LNCaP clone FGC (cell line): ENCODE data around the gene GPR162.

Experiments used
- DNase-seq: peaks from one replicate; pipeline ENCODE4 v3.0.0-alpha.2; 2011; ENCODE audit warnings: low read depth
- H3K4me3 ChIP-seq: 2 replicates; pipeline ENCODE4 v1.5.1; 2011; ENCODE audit warnings: mild to moderate bottlenecking, low read depth, low read length, control low read depth
- TF ChIP-seq, protein P1 (sequence below): IDR thresholded peaks from 2 replicates; pipeline ENCODE4 v1.5.1; 2012; ENCODE audit warnings: mild to moderate bottlenecking; ENCODE audit not compliant: control insufficient read depth, insufficient read depth; ENCODE audit errors: extremely low read depth

The GPR162 gene

DNA sequence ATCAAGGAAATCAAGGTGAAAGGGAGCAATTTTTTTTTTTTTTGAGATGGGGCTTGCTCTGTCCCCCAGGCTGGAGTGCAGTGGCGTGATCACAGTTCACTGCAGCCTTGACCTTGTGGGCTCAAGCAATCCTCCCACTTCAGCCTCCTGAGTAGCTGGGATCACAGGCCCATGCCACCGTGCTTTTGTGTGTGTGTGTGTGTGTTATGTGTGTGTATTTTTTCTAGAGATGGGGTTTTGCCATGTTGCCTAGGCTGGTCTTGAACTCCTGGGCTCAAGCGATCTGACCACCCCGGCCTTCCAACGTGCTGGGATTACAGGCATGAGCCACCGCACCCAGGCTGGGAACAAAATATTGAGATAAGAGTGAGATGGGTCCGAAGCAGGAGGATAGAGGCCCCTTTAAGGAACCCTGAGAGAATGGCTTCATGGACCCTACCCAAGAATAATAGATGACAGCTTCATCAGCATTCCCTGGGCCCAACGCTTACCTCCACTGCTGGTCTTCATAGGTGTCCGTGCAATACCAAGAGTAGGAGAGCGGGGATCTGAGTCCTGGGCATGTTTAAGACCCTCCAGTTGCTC, 28.4 kb downstream of the GPR162 start:
- DNase-seq = no peak
- TF ChIP-seq, protein P1, sequence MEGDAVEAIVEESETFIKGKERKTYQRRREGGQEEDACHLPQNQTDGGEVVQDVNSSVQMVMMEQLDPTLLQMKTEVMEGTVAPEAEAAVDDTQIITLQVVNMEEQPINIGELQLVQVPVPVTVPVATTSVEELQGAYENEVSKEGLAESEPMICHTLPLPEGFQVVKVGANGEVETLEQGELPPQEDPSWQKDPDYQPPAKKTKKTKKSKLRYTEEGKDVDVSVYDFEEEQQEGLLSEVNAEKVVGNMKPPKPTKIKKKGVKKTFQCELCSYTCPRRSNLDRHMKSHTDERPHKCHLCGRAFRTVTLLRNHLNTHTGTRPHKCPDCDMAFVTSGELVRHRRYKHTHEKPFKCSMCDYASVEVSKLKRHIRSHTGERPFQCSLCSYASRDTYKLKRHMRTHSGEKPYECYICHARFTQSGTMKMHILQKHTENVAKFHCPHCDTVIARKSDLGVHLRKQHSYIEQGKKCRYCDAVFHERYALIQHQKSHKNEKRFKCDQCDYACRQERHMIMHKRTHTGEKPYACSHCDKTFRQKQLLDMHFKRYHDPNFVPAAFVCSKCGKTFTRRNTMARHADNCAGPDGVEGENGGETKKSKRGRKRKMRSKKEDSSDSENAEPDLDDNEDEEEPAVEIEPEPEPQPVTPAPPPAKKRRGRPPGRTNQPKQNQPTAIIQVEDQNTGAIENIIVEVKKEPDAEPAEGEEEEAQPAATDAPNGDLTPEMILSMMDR = no peak

DNA sequence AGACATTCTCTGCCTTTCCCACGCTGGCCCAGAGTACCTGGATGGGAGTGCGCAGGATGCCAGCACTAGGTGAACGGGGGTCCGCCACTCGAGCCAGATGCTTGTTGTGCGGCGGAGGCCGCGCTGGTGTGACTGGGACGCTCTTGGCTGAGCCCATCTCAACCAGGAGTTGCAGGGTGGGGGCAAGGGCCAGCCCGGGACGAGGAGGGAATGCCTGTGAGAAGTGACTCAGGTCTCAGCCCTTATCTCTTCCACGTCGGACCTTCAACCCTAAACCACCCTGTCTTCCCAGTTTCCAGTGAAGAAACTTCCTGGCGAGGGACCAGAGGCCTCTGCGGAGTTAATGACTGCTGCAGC, 29.2 kb downstream of the GPR162 start:
- DNase-seq = no peak
- TF ChIP-seq, protein P1 = no peak
- peak overlapping the region; percentile 88 for H3K4me3 ChIP-seq

More for the DNA sequence above, 28.4 kb downstream of the GPR162 start:
- peak overlapping the region; percentile 88 for H3K4me3 ChIP-seq

DNA sequence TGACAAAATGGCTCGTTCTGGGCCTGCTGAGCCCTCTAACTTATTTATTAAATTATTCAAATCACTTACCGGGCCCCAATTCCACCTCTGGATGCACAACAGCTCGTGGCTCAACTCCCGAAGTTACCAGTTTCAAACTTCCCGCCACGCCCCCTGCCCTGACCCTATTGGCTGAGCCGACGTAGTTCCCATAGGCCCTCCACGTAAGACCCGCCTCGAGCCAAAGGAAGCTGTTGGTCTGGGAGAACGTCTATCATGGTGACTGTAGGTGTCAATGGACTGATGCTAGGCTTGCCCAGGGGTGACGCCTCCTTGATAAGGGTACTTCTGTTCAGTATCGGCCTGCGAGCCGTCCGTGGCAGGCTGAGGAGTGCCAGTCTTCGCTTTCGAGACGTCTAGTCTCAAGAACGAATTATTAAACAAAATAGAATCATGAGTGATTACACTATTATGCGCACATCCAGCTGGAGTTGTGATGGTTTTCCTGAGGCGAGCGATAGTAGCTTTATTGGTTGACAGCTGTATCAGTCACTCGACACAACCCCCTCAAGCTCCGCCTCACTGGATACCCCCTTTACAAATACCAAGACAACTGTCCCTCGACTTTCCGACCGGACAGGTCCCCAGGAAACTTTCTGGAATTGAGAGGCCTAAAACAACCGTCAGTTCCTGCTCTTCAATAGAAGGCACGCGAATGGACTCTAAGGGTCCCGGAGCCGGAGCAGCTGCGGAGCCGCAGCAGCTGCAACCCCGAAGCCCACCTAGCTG, 29.7 kb downstream of the GPR162 start, which contains the start of gene CDCA3:
Gene CDCA3, minus strand, starts transcription at position 134 of the 768 bp plus-strand sequence. CDS start 334 bp downstream, outside the sequence.
- TF ChIP-seq, protein P1 = no peak
- peak; percentile 98 for DNase-seq

DNA sequence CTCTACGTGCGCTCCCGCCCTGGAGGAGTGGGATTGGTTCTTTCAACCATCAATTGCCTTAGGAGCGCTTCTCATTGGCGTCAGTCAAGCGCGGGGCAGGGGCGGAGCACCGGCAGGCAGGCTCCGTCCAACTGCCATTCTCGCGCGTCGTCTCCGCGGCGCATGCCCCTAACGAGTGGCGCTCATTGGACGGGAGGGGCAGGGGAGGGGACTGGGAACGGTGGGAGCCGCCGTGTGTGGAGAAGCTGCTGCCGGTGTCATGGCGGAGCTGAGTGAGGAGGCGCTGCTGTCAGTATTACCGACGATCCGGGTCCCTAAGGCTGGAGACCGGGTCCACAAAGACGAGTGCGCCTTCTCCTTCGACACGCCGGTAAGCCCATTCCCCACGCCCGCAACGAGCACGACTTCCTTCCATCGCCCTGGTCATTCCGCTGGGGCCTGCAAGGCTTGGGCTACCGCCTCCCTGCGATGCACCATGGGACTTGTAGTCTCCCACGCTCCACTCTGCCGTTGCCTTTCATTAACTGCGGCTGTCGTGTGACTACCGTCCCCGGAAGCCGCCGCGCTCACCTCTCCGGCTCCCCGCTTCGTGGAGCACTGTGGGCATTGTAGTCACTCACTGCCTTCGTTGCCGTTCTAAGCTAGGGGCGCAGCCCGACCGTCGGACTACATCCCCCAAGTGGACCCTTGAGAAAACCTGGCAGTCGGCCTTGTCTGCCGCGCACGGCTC, 30.5 kb downstream of the GPR162 start, which contains the start of gene USP5:
Gene USP5, plus strand, starts transcription at position 230 of the 730 bp plus-strand sequence. Its CDS starts 30 bp downstream, at position 260.
- TF ChIP-seq, protein P1 = no peak
- peak within 1 kb of the TSS; percentile 88 for H3K4me3 ChIP-seq
- peak; percentile 100 for DNase-seq

More for the DNA sequence above, 29.7 kb downstream of the GPR162 start, which contains the start of gene CDCA3:
- peak within 1 kb of the TSS; percentile 88 for H3K4me3 ChIP-seq

DNA sequence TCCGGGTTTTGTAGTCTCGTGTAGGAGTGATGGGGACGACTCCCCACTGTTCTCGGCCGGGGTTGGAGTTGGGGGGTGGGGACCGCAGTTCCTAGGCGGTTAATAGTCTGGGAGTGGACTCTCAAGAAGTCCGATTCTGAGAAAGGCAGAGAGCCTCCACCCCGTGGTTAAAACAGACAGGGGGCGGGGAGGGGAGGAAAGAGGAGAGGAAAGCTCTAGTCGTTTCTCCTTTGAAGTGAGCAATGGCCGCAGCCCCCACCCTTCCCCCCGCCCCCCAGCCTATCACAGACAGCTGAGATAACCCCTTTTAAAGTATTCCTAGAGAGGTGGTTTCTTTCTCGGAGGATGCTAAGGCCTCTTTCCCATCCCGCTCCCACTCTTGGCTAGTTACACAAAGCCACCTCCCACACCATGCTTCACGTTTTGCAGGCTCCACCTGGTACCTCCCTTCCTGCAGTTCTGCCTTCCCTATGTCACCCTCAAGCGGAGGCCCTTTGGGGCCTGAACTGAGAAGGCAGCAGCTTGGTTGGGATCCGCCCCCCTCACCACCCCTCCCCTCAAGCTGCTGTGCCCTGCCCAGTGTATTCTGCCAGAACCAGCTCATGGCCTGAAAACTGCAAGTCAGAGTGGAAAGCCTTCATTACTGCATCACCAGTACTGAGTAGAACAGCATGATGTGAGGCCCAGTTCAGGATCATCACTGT, 31.2 kb downstream of the GPR162 start:
- H3K4me3 ChIP-seq = peak overlapping the region; percentile 88
- no peak for DNase-seq
- TF ChIP-seq, protein P1 = no peak

DNA sequence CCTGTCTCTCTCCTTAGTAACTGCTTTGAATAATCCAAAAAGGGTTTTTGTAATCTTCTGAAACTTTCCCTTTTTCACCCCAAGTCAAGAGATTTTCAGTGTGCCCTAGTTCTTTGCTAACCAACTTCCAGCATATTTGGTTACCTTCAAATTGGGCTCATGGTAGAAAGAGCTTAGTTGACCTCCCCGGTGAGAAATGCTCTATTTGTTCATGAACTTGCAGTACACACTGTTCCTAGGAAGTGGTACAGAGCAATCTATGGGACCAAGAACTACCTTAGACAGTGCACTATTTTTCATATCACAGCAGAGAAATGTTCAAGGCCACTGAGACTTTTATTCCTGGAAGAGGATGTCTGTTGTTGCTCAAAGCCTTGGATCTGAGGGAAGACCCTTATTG, 32.0 kb downstream of the GPR162 start:
- H3K4me3 ChIP-seq = peak overlapping the region; percentile 88
- no peak for DNase-seq
- TF ChIP-seq, protein P1 = no peak
